GM18870 (cell line): ENCODE measurements around the gene FOLH1.
"Not testable (repeated sequence)": the region's sequence is repeated elsewhere in the genome, so short reads cannot be mapped to it uniquely, and the experiment has no call there.

ENCODE experiments used
- ATAC-seq: cut with Tn5 transposase; IDR thresholded peaks from one replicate; pipeline ENCODE4 v1.9.1; 2021; ENCODE audit warnings: moderate library complexity; ENCODE audit not compliant: unreplicated experiment

Gene FOLH1

DNA sequence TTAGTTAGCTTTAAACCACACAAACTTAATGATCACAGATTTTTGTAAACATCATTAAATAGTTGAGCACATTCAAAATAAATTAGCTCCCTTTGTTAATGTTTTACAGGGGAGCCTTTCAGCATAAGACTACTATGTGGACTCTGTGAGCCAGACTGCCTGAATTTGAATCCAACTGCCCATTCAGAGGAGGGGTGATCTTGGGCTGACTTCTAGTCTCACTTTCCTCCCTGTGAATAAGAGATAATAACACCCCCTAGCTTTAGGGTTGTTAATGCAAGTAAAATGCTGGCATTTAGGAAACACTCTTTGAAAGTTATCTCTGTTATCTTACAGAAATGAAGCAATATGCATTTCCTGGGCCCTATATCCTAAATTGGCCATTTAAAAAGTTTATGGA, 23.6 kb downstream of the FOLH1 start:
- not testable (repeated sequence) for ATAC-seq

DNA sequence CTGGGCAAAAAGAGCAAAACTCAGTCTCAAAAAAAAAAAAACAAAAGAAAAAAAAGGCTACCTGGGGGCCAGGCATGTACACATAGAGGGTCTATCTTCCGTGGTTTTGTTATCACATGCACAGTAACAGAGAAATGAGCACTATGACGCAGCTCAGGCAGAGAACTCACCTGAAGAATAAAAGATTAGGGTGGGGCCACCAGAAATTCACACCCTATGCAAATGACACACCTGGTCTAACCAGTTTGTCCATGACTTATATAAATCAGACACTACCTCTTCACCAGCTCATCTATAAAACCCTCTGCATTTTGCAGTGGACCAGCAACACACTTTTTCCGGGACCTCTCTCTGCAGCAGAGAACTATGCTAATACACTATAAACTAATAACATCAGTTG, 30.5 kb downstream of the FOLH1 start:
- not testable (repeated sequence) for ATAC-seq

DNA sequence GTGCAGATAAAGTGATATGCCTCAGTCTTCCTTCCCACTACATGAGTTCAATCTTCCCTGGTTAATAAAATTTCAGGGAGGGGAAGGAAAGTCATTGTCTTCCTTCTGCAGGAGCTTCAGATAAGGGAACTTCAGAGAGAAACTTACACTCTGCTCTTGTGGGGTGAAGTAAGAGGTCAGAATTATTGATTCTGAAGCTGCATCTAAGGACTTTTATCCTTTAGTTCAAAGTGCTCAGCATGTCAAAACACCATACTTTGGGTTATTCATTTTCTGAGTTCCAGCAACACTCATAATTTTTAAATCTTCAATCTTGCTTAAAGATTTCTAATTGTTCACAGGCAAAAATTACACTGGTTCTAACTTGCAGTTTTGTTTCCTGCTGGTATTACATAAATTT, 33.0 kb downstream of the FOLH1 start:
- ATAC-seq: not testable (repeated sequence)

DNA sequence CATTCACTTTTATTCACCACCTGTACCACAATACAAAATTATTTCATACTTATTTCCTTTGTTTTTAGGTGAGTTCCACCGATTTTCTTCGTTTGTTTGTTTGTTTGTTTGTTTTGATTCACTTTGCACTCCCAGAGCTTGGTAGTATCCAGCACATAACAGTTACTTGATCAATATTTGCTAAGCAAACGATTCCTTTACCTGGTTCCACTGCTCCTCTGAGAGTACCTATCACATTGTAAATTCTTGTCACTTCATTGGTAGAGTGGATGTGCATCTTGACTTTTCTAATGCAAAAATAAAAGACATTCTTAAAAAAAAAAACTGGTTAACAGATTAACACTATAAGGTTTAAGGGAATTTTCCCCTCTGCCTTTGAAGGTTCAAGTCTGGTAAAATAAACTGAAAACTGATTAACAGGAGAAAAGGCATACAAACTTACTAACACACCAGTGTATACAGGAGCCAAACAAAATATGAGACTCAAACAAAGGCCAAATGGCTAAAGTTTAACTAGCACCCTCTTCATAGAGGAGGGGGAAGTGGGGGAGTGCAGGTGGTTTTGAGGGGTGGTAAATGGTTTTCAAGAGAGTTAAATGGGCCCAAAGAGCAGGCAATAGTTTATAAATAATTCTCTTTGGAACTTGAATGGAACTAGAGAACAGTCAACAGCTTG, 33.6 kb downstream of the FOLH1 start:
- not testable (repeated sequence) for ATAC-seq

DNA sequence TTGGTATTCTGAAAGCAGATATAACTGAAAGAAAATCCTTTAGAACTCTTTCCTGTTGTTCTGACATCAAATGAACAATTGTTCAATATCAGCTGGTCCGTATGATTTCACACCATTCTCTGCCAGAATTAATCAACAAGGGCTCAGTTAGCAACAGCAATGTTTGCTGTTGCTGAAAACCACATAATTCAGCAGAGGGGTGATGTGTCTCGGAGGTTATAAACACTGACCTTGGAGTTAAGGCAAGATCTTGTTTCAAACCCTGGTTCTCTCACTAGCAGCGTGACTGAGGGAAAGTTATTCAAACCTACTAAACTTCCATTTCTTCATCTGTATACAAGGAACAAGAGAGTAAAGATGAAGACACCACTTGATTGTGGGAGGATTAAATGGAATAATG, 36.8 kb downstream of the FOLH1 start:
- ATAC-seq: not testable (repeated sequence)

DNA sequence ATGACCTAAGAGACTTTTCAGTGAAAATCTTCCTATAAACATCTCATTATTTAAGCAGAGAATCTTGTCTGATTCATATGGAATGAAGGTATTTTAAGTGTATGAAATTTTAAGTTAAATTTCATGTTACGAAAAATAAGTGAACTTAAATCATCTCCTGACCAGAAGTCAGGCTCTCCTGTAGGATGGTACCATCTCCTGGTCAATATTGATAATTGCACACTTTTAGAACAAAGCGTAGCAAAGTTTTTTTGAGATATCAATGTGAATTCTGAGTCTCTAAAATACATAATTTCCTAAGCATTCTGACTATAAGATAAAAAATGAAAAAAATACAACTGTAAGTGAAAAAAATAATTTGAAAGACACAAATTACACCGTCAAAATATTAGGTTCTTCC, 38.8 kb downstream of the FOLH1 start:
- ATAC-seq: not testable (repeated sequence)

DNA sequence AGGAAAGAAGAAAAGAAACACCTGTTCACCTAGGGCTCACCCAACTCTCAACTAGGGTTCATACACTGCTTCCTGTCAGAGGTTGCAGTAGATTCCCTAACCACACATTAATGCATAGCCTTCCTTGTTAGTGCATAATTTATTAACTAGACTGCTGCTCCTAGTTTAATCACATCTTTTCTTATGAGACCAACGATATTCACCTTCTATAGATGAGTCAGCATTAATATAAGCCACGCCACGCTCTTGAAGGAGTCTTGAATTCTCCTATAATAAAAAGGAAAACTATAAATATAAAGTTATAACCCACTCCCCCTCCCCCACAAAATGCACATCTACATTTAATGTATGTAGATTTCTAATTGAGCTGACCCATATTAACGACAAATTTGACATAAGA, 39.4 kb downstream of the FOLH1 start:
- not testable (repeated sequence) for ATAC-seq

DNA sequence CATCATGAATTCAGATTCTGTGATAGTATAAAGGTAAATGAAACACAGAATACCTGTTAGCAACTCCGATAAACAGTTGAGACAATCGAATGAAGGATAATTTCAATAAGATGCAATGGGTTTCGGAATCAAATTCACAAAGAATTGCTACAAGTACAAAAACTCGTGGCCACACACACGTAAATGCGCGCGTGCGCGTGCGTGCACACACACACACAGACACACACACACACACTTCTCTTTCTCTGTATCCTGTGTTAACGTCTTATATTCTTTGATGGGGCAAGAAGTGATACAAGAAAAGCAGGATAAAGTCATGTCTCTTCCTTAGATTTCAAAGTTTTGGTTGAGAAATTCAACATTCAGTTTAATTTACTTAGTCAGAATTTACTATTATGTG, 57.2 kb downstream of the FOLH1 start:
- no peak for ATAC-seq

DNA sequence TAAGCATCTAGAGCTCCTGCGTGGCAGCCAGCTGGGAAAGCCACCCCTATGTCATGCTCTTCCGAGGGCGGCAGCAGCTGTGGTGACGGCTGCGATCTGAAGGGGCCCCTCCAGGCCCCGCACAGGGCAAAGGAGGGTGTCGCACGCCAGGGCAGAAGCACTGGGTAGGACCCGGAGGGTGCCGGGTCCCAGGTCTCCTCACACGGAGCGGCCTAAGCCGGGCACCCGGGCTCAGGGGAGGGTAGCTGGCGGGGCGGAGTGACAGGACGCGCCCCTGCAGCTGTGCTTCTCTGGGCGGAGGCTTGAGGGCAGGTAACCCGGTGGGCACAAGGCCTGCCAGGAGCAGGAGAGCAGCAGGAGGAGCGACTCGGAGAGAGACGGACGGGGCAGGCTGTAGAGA, 106.0 kb downstream of the FOLH1 start:
- not testable (repeated sequence) for ATAC-seq
